ENCODE data around the gene LPAR1. TPM values are rescaled to one million over a fixed set of nuclear protein-coding genes. Genes with fewer than 3 reads are reported as not detected.

LPAR1 gene
- 559 and 581 TPM in 2 replicates for polyA plus RNA-seq (2011; rRNA removed)
- polyA minus RNA-seq (2011; rRNA and poly(A)+ RNA removed): 1,517 and 1,634 TPM in 2 replicates

DNA sequence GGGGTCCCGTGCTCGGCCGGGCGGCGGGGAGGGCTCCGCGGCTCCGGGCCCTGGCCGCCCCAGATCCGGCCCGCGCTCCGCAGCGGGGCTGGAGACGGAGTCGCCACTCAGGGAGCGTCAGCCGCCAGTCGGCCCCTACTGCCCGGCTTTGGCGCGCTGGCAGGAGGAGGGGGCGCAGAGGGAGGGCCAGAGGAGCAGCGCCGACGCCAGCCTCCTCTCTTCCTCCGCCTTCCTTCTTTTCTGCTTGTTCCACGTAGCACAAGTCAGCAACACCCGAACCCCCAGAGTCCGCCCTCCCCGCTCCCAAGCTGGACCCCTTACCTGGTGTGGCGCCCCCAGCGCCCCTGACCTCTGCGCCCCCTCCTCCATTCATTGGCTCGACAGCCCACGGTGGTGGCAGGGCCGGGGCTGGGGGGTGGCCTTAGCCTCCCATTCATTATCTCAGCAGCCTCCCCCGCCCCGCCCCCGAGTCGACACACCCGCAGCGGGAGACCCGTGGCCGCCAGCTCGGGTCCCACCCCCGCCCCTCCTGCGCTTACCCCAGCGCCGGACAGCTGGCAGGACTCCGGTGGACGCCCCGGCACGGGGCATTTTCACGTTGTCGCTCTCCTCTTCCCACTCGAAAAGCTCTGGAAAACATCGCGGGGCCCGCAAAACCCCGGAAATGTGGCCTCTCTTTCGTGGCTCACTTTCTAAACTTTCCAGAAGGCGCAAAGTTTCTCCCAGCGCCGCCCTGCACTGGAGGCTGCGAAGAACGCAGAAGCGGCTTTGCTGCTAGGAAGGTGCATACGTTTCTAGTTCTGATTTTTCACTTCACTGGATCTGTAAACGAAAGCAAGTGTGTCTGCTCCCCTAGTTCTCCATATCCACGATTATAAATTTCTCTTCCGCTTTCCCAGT lies at the start of gene LPAR1:
Gene LPAR1 (minus strand): TSS at position 140 of the 900 bp plus-strand sequence. CDS start 66,353 bp downstream, outside the sequence.
- Histone ChIP-seq H3K27ac (ENCODE audit: low read depth, low read length) (peak within 1 kb of the TSS; percentile 85), H3K9me3 (ENCODE audit: control insufficient read depth, insufficient read depth, low read length) (no peaks in the 10 kb centered on the region; the same call in 1 of the 2 replicates), H3K27me3 (ENCODE audit: control insufficient read depth, insufficient read depth, low read length) (no peaks in the 10 kb centered on the region), H3K4me3 (ENCODE audit: low read depth, low read length) (peak within 1 kb of the TSS; percentile 71)
- CTCF ChIA-PET: interaction anchor here (0.6 kb wide), 1 partner anchor 97 kb away, joined by 4 read pairs; no protein-coding TSS in a partner anchor
- POLR2A ChIA-PET: interaction anchor here (0.6 to 1.0 kb wide), 5 partner anchors 12 to 552 kb away, joined by 3 to 7 read pairs (median 4); no protein-coding TSS in a partner anchor
- DNase-seq (ENCODE audit: low read depth, low spot score): peak; percentile 54
- TF ChIP-seq, protein P1, sequence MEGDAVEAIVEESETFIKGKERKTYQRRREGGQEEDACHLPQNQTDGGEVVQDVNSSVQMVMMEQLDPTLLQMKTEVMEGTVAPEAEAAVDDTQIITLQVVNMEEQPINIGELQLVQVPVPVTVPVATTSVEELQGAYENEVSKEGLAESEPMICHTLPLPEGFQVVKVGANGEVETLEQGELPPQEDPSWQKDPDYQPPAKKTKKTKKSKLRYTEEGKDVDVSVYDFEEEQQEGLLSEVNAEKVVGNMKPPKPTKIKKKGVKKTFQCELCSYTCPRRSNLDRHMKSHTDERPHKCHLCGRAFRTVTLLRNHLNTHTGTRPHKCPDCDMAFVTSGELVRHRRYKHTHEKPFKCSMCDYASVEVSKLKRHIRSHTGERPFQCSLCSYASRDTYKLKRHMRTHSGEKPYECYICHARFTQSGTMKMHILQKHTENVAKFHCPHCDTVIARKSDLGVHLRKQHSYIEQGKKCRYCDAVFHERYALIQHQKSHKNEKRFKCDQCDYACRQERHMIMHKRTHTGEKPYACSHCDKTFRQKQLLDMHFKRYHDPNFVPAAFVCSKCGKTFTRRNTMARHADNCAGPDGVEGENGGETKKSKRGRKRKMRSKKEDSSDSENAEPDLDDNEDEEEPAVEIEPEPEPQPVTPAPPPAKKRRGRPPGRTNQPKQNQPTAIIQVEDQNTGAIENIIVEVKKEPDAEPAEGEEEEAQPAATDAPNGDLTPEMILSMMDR (IDR thresholded peaks at IDR 0.05; ENCODE audit: low read depth, low read length): peak; percentile 10; the same call in 1 of the 2 replicates

DNA sequence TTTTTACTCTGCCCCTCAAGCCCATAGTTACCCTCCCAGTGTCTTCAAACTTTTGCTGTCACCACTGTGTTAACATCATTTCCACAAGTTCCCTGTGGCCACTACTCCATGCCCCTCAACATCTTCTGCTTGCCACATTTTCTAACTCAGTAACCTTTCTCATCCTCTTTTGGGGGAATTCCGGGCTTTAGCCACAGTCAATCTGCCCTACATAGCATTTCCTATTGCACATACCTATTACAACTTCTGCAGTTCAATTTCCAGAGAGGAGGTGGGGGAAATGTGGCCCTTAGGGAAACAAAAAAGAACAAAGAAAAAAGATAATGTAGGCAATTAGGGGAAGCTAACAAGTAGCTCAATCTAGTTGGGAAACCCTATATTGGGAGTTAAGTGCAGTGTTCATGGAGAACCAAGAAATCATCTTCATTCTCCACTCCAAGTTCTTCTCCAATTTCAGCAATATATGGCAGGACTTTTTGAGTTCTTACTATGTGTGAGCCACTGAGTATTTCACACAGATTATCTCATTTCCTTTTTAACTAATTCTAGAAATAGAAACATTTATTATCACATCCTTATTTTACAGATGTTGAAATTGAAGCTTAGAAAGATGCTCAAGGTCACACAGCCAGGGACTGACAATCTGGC lies 40.2 kb upstream of the LPAR1 start:
- Histone ChIP-seq H3K4me3 (ENCODE audit: low read depth, low read length) (no peak overlapping the region), H3K9me3 (ENCODE audit: control insufficient read depth, insufficient read depth, low read length) (no peaks in the 10 kb centered on the region; the same call in 1 of the 2 replicates), H3K27ac (ENCODE audit: low read depth, low read length) (no peak overlapping the region), H3K27me3 (ENCODE audit: control insufficient read depth, insufficient read depth, low read length) (no peaks in the 10 kb centered on the region)
- ChIA-PET CTCF (interaction anchor here (0.6 kb wide), 1 partner anchor 1124 kb away, joined by 3 read pairs; no protein-coding TSS in a partner anchor), POLR2A (no interaction called here)
- DNase-seq (ENCODE audit: low read depth, low spot score): no peak
- TF ChIP-seq, protein P1 (IDR thresholded peaks at IDR 0.05; ENCODE audit: low read depth, low read length): no peak

GRCh38 chr9:111076519-111076918 lies 38.2 kb upstream of the LPAR1 start:
- TF ChIP-seq, protein P1 (IDR thresholded peaks at IDR 0.05; ENCODE audit: low read depth, low read length): no peak
- no peak for DNase-seq (ENCODE audit: low read depth, low spot score)
- ChIA-PET CTCF (no interaction called here), POLR2A (no interaction called here)
- Histone ChIP-seq H3K4me3 (ENCODE audit: low read depth, low read length) (no peak overlapping the region), H3K9me3 (ENCODE audit: control insufficient read depth, insufficient read depth, low read length) (no peaks in the 10 kb centered on the region; the same call in 1 of the 2 replicates), H3K27ac (ENCODE audit: low read depth, low read length) (no peak overlapping the region), H3K27me3 (ENCODE audit: control insufficient read depth, insufficient read depth, low read length) (no peaks in the 10 kb centered on the region)

DNA sequence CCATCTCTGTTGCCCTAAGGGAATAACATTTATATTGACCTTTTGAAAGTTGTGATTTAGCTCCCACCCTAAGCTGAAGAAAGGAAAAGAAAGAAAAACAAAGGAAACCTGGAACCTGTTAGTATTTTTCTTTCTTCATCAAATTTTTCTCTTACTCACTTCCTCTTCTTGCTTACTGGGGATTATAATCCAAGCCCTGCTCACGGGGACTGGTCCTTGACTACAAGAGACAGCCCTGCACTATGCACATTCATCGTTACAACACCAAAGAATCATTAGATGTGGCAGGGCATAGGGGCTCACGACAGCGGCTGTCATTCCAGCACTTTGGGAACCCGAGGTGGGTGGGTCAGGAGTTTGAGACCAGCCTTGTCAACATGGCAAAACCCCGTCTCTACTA lies 37.8 kb upstream of the LPAR1 start:
- TF ChIP-seq, protein P1 (IDR thresholded peaks at IDR 0.05; ENCODE audit: low read depth, low read length): no peak
- POLR2A ChIA-PET: no interaction called here
- CTCF ChIA-PET: no interaction called here
- H3K27me3 ChIP-seq (ENCODE audit: control insufficient read depth, insufficient read depth, low read length): no peaks in the 10 kb centered on the region
- H3K27ac ChIP-seq (ENCODE audit: low read depth, low read length): no peak overlapping the region
- no peak for DNase-seq (ENCODE audit: low read depth, low spot score)
- H3K9me3 ChIP-seq (ENCODE audit: control insufficient read depth, insufficient read depth, low read length): no peaks in the 10 kb centered on the region; the same call in 1 of the 2 replicates
- no peak overlapping the region for H3K4me3 ChIP-seq (ENCODE audit: low read depth, low read length)

All from AG04450 (cell line).